NCI-H1105 treated with DMSO at 0.1 percent for 48 hours (cell line): ENCODE data around the gene NR2C2AP.

Experiments used
- DNase-seq: peaks from one replicate; lab custom pipeline; 2025; lab: John Stamatoyannopoulos, UW

NR2C2AP gene

GRCh38 chr19:19214892-19215291, 11.7 kb upstream of the NR2C2AP start:
- no peak for DNase-seq

GRCh38 chr19:19214159-19214490, 10.9 kb upstream of the NR2C2AP start:
- no peak for DNase-seq

- no peak for DNase-seq
These were observed 10.4 kb upstream of the NR2C2AP start for GRCh38 chr19:19213426-19214158.

DNA sequence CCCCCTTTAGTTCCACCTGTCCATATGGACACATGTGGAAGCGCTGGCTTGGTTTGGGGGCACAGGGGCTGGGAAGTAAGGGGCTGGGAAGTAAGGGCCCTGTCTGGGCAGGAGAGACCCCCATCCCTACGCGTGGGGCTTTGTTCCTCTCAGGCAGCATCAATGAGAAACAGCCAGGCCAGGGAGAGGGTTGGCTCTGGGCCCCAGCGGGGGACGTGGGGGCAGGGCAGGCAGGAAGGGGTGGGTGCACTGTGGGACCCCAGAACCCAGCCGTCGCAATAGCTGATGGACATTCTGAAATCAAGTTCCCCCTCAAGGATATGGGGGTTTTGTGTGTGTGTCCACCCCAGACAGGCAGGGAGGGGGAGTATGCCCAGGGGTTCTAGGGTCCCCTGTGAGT, 9.7 kb upstream of the NR2C2AP start:
- DNase-seq: no peak

GRCh38 chr19:19211499-19212420, 8.5 kb upstream of the NR2C2AP start, which contains the start of gene NCAN:
NCAN (plus strand) TSS chr19:19211958; CDS start chr19:19216954, 4,996 bp downstream.
- DNase-seq: peak; percentile 14

DNA sequence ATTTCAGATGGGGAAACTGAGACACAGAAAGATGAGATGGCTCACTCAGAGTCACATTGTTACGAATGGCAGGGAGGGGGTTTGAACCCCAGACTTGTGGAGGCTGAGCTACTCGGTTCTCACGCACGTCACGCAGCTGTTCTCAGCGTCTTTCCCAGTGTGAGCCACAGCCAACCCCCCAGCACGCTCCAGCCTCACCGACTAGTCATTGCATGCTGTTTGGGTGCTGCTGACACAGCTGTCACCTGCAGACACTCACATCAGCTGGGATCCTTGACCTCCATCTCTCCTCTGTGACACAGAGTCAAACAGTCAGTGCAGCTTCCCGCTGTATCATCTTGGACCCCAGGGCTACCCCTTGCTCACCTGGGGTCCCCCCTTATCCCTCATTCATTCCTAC, 6.2 kb upstream of the NR2C2AP start:
- peak; percentile 1 for DNase-seq

DNA sequence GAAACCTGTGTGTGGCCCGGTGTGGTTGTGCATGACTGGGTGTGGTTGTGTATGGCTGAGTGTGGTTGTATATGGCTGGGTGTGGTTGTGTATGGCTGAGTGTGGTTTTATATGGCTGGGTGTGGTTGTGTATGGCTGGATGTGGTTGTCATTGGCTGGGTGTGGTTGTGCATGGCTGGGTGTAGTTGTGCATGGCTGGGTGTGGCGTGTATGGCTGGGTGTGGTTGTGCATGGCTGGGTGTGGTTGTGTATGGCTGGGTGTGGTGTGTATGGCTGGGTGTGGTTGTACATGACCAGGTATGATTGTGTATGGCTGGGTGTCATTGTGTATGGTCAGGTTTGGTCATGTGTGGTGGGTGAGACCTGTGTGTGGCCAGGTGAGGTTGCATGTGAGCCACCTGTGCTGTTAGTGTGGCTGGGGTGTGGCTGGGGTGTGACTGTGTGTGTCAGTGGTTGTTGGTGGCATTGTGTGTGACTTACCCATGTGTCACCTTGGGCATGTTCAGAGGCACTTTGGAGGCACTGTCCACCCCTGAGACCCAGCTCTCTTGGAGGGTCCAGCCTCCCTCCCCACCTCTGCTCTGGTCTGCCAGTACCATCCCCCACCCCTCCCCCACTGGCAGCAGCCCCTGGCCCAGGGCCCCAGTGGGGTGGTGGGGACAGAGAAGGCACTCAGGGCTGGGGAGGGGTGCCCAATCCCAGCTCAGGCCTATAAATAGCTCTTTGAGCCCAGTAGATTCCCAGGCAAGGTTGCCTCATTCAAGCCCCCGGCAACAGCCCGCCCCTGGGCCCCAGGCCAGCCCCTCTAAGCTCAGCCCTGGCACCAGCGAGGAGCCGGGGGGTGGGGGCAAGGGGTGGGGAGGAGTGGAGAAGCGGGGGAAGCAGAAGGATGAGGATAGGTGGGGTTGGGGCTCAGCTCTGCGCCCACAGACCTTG, 4.7 kb upstream of the NR2C2AP start:
- DNase-seq: no peak

DNA sequence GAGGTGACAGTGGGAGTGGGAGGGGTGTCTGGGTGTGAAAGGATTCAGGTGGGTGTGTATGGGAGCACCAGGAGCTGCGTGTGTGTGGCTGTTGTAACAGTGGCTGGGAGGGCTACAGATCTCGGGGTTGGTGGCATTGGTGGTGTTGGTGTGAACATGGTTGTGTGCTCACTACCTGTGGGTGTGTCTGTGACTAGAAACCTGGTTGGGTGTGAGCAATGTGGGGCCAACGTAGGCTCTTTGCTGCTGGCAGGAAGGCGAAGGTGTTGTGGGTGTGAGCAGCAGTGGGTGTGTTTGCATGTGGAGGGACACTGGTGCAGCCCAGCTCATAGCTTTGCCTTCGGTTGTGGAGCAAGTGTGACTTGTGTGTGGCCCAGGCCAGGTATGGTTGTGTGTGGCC, 3.7 kb upstream of the NR2C2AP start:
- no peak for DNase-seq

GRCh38 chr19:19205416-19206410, 2.5 kb upstream of the NR2C2AP start:
- no peak for DNase-seq

DNA sequence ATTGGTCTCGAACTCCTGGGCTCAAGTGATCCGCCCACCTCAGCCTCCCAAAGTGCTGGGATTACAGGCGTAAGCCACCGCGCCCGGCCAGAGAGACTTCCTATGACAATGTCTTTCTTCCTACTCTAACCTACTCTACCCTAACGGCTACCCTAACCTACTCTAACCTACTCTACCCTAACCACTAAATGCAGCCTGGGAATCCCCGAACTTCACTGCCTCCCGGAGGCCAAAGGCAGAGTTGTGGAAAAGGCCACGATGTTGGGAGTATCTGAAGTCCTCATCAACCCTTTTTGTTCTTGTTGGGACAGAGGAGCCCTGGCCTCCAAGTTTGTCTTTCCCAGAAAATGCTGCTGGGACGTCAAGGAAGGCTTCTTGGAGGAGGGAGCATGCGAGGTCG, 967 bp upstream of the NR2C2AP start:
- DNase-seq: no peak

- no peak for DNase-seq
These were observed 555 bp downstream of the NR2C2AP start for GRCh38 chr19:19202707-19203011.

DNA sequence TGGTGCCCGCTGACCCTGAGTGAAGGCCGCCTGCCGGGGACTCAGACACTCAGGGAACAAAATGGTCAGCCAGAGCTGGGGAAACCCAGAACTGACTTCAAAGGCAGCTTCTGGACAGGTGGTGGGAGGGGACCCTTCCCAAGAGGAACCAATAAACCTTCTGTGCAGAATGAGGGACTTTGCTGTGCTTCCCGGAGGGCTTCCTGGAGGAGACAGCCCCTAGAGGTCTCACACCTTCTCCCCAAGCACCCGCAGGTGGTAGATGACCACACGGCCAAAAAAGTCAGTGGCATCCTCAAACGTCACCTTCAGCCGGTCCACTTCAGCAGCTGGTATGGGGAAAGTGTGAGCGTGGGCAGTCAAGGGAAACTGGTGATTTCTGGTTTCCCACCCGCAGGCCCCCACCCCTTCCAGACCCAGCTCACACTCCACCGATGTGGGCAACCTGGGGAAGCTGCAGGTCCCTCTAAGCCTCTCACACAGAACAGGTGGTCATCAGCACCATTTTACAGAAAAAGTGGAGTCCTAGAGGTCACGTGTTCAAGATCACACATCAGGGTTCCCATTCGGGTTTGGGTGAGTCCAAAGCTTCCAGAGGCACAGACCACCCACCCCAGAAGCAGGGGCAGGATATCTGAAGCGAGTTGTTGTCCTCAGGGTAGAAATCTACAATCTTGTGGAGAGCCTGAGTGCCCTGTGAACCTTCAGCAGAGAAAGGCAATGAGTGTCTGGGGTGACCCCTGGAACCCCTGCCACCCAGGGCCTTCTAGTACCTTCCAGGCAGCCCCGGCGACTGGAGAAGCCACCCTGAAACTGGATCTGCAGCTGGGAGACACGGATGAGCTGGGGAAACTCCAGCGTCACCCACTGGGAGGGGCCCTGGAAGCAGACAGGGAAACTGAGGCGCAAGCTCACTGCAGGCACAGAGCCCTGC, 1.2 kb downstream of the NR2C2AP start:
- no peak for DNase-seq

GRCh38 chr19:19193926-19194325, 9.3 kb downstream of the NR2C2AP start:
- DNase-seq: no peak

DNA sequence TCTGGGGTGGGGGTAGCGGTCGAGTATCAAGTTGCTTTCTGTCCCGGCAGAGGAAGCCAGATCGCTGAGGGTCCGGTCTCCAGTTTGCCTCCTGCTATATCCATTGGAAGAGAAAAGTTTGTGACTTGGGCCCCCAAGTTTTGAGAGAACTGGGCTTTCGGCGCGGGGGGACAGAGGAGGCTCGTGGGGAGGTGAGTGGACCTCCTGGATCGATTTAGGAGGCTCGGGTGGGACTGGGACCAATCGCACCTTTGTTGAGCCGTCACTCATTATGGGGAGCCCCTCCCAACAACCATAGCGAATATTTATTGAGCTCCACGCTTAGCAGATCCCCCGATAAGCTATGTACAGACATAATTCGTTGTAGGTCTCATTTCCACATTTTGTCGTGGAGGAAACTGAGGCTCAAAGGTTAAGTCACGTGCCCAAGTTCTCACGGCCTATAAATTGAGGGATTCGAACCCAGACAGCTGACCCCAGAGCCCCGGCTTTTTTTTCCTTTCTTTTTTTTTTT, 10.2 kb downstream of the NR2C2AP start:
- peak; percentile 16 for DNase-seq

- DNase-seq: peak; percentile 99
These were observed 10.9 kb downstream of the NR2C2AP start, which contains the start of the genes BORCS8 and RFXANK for GRCh38 chr19:19192078-19192882. BORCS8 (minus strand) TSS chr19:19192152; CDS start chr19:19192117, 35 bp downstream. RFXANK (plus strand) TSS chr19:19192258; CDS start chr19:19193947, 1,689 bp downstream.

GRCh38 chr19:19191768-19192077, 11.5 kb downstream of the NR2C2AP start:
- no peak for DNase-seq

GRCh38 chr19:19186742-19187141, 16.5 kb downstream of the NR2C2AP start:
- no peak for DNase-seq

DNA sequence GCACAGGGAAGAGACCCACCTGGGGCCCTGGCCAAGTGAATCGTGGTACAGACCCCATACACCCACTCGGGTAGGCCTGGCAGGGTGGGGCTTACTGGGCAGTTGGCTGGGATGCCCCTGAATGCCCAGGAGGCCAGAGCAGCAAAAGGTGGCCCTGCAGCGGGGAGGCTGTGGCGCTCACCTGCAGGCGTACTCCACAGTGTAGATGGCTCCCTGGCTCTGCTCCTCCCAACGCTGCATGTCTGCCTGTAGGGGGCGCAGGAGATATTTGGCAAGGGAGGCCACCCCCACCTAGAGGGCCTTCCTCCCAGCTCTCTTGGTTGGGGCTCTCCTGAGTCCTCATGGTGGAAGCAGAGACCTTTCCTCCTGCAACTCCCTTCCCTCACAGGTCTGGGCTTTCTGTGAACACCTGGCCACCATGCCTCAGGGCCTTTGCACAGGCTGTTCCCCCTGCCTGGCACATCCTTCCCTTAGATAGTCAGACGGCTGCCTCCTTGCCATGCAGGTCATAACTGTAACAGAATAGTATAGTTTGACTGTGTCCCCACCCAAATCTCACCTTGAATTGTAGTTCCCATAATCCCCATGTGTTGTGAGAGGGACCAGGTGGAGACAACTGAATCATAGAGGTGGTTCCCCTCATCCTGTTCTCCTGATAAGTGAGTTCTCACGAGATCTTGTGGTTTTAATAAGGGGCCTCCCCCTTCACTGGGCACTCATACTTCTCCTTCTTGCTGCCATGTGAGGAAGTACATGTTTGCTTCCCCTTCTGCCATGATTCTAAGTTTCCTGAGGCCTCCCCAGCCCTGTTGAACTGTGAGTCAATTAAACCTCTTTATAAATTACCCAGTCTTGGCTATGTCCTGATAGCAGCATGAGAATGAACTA, 17.1 kb downstream of the NR2C2AP start:
- no peak for DNase-seq
